ENCODE measurements around the gene CCDC9B.

Gene CCDC9B

DNA sequence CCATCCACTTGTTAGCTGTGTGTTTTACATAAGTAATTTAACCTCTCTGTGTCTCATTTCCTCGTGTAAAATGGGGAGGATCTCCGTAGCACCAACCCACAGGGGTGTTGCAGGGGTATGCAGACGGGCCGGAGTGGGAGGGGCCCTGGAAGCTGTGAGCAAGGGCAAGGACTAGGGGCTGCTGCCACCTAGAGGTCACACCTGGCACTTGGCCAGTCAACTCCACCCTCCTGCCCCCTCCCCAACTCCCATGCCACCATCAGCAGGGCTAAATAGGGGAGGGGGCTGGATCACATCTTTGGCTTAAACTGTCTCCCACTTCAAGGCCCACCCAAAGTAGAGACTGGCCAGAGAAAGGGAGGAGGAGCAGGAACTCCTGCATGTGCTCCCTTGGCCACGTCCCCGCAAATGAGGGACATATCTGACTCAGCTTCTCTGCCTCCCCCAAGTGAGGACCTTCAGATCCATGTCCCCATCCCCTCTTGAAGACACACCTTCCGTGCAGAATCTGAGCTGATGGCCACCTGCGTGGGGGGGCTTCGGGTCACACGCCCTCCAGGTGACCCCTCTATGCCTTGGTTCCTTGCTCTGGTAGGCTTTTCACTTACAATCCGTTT is 2.6 kb downstream of the CCDC9B start:
- no peaks in the 10 kb centered on the region for H3K27me3 ChIP-seq (ENCODE audit: control insufficient read depth, low read length)
- H3K79me2 ChIP-seq (ENCODE audit: control insufficient read depth, low read length), result no peaks in the 10 kb centered on the region
- no peak overlapping the region for H3K27ac ChIP-seq (ENCODE audit: low read depth, low read length)
- peaks cover 22% of the 10 kb centered on the region for H3K4me1 ChIP-seq (ENCODE audit: control insufficient read depth, low read length)
- H3K36me3 ChIP-seq (ENCODE audit: control insufficient read depth, low read length), result no peaks in the 10 kb centered on the region
- H3K9me3 ChIP-seq (ENCODE audit: control insufficient read depth, insufficient read depth, low read length), result no peaks in the 10 kb centered on the region
- H3K9me2 ChIP-seq (replicated peaks; ENCODE audit: control insufficient read depth, low read length), result no peaks in the 10 kb centered on the region
- TF ChIP-seq, protein P1, sequence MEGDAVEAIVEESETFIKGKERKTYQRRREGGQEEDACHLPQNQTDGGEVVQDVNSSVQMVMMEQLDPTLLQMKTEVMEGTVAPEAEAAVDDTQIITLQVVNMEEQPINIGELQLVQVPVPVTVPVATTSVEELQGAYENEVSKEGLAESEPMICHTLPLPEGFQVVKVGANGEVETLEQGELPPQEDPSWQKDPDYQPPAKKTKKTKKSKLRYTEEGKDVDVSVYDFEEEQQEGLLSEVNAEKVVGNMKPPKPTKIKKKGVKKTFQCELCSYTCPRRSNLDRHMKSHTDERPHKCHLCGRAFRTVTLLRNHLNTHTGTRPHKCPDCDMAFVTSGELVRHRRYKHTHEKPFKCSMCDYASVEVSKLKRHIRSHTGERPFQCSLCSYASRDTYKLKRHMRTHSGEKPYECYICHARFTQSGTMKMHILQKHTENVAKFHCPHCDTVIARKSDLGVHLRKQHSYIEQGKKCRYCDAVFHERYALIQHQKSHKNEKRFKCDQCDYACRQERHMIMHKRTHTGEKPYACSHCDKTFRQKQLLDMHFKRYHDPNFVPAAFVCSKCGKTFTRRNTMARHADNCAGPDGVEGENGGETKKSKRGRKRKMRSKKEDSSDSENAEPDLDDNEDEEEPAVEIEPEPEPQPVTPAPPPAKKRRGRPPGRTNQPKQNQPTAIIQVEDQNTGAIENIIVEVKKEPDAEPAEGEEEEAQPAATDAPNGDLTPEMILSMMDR (IDR thresholded peaks at IDR 0.05; ENCODE audit: low read depth, low read length, poor library complexity, severe bottlenecking), result peak; percentile 98
- TF ChIP-seq EZH2phosphoT487 (IDR thresholded peaks at IDR 0.05; ENCODE audit: borderline replicate concordance, low read length), result no peak
- H3F3A ChIP-seq (ENCODE audit: control insufficient read depth, insufficient read depth), result no peaks in the 10 kb centered on the region
- no peaks in the 10 kb centered on the region for H4K20me1 ChIP-seq (ENCODE audit: control insufficient read depth, insufficient read depth, low read depth, low read length)
- H3K4me3 ChIP-seq (ENCODE audit: low read length), result no peak overlapping the region
- H3K4me2 ChIP-seq (ENCODE audit: low read length), result peak overlapping the region; percentile 30; the same call in 1 of the 2 replicates

DNA sequence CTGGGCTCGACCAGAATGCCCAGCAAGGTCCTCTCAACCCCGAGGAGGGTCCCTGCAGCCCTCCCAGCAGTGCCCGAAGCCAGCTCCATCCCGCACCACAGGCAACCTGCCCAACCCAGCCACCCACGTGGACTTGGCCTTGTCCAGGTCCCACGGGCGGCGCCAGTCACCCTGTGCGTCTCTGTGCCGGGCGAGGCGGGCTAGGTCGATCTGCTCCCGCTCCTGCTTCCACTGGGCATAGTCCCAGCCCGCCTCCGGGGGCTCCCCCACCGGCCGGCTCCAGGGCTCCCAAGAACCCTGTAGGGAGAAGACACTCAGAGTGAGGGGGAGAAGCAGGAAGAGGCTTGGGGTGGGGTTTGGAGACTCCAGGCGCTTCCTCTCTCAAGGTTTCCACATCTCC is 3.1 kb downstream of the CCDC9B start:
- no peaks in the 10 kb centered on the region for H3K27me3 ChIP-seq (ENCODE audit: control insufficient read depth, low read length)
- no peaks in the 10 kb centered on the region for H3K79me2 ChIP-seq (ENCODE audit: control insufficient read depth, low read length)
- H3F3A ChIP-seq (ENCODE audit: control insufficient read depth, insufficient read depth), result no peaks in the 10 kb centered on the region
- H3K9me2 ChIP-seq (replicated peaks; ENCODE audit: control insufficient read depth, low read length), result no peaks in the 10 kb centered on the region
- no peaks in the 10 kb centered on the region for H3K36me3 ChIP-seq (ENCODE audit: control insufficient read depth, low read length)
- TF ChIP-seq, protein P1 (IDR thresholded peaks at IDR 0.05; ENCODE audit: low read depth, low read length, poor library complexity, severe bottlenecking), result no peak
- no peak for TF ChIP-seq EZH2phosphoT487 (IDR thresholded peaks at IDR 0.05; ENCODE audit: borderline replicate concordance, low read length)
- peak overlapping the region; percentile 30; the same call in 1 of the 2 replicates for H3K4me2 ChIP-seq (ENCODE audit: low read length)
- H3K4me3 ChIP-seq (ENCODE audit: low read length), result no peak overlapping the region
- no peaks in the 10 kb centered on the region for H3K9me3 ChIP-seq (ENCODE audit: control insufficient read depth, insufficient read depth, low read length)
- H3K27ac ChIP-seq (ENCODE audit: low read depth, low read length), result no peak overlapping the region
- H3K4me1 ChIP-seq (ENCODE audit: control insufficient read depth, low read length), result peaks cover 22% of the 10 kb centered on the region
- no peaks in the 10 kb centered on the region for H4K20me1 ChIP-seq (ENCODE audit: control insufficient read depth, insufficient read depth, low read depth, low read length)

- no peaks in the 10 kb centered on the region for H3K9me3 ChIP-seq (ENCODE audit: control insufficient read depth, insufficient read depth, low read length)
- no peaks in the 10 kb centered on the region for H3F3A ChIP-seq (ENCODE audit: control insufficient read depth, insufficient read depth)
- no peak for TF ChIP-seq EZH2phosphoT487 (IDR thresholded peaks at IDR 0.05; ENCODE audit: borderline replicate concordance, low read length)
- TF ChIP-seq, protein P1 (IDR thresholded peaks at IDR 0.05; ENCODE audit: low read depth, low read length, poor library complexity, severe bottlenecking), result peak; percentile 74
- peaks cover 22% of the 10 kb centered on the region for H3K4me1 ChIP-seq (ENCODE audit: control insufficient read depth, low read length)
- H3K27me3 ChIP-seq (ENCODE audit: control insufficient read depth, low read length), result no peaks in the 10 kb centered on the region
- H3K4me2 ChIP-seq (ENCODE audit: low read length), result 0 out of 2 replicates have a peak overlapping the region, but pooled peaks have one; percentile 28
- H3K79me2 ChIP-seq (ENCODE audit: control insufficient read depth, low read length), result no peaks in the 10 kb centered on the region
- H3K27ac ChIP-seq (ENCODE audit: low read depth, low read length), result no peak overlapping the region
- no peaks in the 10 kb centered on the region for H3K9me2 ChIP-seq (replicated peaks; ENCODE audit: control insufficient read depth, low read length)
- H3K4me3 ChIP-seq (ENCODE audit: low read length), result no peak overlapping the region
- no peaks in the 10 kb centered on the region for H4K20me1 ChIP-seq (ENCODE audit: control insufficient read depth, insufficient read depth, low read depth, low read length)
- H3K36me3 ChIP-seq (ENCODE audit: control insufficient read depth, low read length), result no peaks in the 10 kb centered on the region
Observed at GRCh38 chr15:40336744-40337122, 4.0 kb downstream of the CCDC9B start.
